Measurements from ENCODE around the gene SKIC8.

DNA sequence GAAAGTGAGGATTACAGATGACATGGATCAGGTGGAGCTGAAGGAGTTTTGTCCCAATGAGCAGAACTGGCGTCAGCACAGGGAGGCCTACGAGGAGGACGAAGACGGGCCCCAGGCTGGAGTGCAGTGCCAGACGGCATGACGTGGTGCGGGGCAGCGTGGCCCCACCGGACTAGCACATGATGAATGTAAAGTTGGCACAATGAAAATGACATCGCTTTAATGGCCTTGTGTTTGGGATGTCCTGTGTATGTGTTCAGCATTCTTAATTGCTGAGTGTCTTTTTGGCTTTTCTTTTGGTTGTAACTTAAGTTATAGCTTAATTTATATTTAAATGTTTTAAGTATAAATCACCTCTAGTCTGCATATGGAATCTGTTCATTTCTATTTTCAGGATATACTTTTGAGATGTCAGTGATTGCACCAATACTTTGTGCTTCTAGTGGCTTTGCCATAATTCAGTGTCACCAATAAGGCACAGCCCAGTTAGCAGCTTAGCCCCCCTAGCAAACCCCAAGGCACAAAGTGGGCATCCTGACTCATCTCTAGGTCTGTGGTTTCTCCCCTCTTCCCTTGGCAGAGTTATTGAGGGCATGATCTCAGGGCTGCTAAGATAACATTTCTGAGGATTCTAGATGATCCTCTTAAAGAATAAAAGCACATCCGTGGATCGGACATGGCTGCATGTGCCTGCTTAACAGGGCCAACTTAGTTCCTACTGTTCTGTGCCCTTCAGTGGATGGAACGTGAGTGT is 18.9 kb downstream of the SKIC8 start:
- TF ChIP-seq, protein P1, sequence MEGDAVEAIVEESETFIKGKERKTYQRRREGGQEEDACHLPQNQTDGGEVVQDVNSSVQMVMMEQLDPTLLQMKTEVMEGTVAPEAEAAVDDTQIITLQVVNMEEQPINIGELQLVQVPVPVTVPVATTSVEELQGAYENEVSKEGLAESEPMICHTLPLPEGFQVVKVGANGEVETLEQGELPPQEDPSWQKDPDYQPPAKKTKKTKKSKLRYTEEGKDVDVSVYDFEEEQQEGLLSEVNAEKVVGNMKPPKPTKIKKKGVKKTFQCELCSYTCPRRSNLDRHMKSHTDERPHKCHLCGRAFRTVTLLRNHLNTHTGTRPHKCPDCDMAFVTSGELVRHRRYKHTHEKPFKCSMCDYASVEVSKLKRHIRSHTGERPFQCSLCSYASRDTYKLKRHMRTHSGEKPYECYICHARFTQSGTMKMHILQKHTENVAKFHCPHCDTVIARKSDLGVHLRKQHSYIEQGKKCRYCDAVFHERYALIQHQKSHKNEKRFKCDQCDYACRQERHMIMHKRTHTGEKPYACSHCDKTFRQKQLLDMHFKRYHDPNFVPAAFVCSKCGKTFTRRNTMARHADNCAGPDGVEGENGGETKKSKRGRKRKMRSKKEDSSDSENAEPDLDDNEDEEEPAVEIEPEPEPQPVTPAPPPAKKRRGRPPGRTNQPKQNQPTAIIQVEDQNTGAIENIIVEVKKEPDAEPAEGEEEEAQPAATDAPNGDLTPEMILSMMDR (conservative IDR thresholded peaks at IDR 0.05): no peak
- no peak for TF ChIP-seq EZH2 (IDR thresholded peaks at IDR 0.05; ENCODE audit: low read depth)
